Effector memory CD4-positive, alpha-beta T cell (primary cell): ENCODE data around the gene PPP3CA.
"Not testable (repeated sequence)": the region's sequence is repeated elsewhere in the genome, so short reads cannot be mapped to it uniquely, and the experiment has no call there.

Experiments used
- DNase-seq, 3 donors: peaks; one replicate each; pipeline ENCODE4 v3.0.0-alpha.2; 2020
- H3K27ac ChIP-seq: 2 replicates; pipeline ENCODE4 v1.7.0; 2013; ENCODE audit warnings: mild to moderate bottlenecking, low read length, moderate library complexity; ENCODE audit not compliant: insufficient read depth, poor library complexity, severe bottlenecking
- H3K27me3 ChIP-seq: replicated peaks from 2 replicates; pipeline ENCODE4 v1.7.0; 2013; ENCODE audit warnings: mild to moderate bottlenecking, low read length; ENCODE audit not compliant: insufficient read depth, control insufficient read depth, poor library complexity, severe bottlenecking
- H3K36me3 ChIP-seq: 2 replicates; pipeline ENCODE4 v1.7.0; 2013; ENCODE audit warnings: mild to moderate bottlenecking, low read length, moderate library complexity; ENCODE audit not compliant: control insufficient read depth, insufficient read depth
- H3K4me1 ChIP-seq: 2 replicates; pipeline ENCODE4 v1.7.0; 2013; ENCODE audit warnings: low read length, mild to moderate bottlenecking; ENCODE audit not compliant: control insufficient read depth, insufficient read depth, poor library complexity, severe bottlenecking
- H3K4me3 ChIP-seq: 2 replicates; pipeline ENCODE4 v1.7.0; 2013; ENCODE audit warnings: low read length, low read depth, mild to moderate bottlenecking; ENCODE audit not compliant: insufficient read depth, poor library complexity, severe bottlenecking
- H3K9me3 ChIP-seq: 2 replicates; pipeline ENCODE4 v1.7.0; 2013; ENCODE audit warnings: mild to moderate bottlenecking, low read length, moderate library complexity; ENCODE audit not compliant: control insufficient read depth

PPP3CA gene

DNA sequence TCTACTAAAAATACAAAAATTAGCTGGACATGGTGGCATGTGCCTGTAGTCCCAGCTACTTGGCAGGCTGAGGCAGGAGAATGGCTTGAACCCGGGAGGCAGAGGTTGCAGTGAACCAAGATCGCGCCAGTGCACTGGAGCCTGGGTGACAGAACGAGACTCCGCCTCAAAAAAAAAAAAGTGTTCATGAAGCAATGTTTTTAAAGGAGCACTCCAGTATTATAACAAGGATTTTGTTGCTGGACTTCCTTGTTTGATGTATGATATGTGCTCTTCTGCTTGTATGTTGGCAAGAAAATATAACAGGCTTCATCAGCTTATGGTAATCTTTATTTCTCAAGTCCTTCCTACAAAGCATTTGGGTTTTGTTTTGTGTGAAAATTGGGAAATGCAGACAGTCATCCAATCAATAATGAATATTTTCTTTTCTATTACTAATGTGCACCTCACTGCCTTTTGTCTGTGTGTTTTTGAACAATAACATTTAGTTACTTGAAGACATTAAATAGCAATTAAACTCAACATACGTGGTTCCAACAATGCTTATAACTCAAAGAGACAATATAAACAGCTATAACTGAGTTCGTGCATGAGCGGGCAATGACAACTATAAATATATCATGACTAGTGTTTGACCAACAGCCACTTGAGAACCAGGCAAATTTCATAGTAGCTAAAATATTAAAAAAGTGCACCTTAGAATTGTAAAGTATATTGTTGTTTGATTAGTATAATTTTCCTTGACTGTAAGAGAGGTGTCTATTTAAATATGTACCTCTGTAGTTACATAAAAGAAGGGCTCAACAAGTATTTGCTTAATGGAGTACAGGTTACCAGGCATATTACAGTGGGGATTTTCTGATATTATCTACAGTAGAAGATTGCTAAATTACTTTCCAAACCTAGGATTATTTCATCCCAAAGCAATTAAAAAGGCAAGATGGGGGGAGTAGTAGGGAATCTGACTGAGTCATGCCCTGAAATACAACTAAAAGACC is 210.7 kb downstream of the PPP3CA start:
- H3K36me3 ChIP-seq = no peaks in the 10 kb centered on the region
- H3K27ac ChIP-seq = no peak overlapping the region
- H3K9me3 ChIP-seq = no peaks in the 10 kb centered on the region
- no peak for DNase-seq
- no peak overlapping the region for H3K4me3 ChIP-seq
- no peaks in the 10 kb centered on the region for H3K27me3 ChIP-seq
- H3K4me1 ChIP-seq = no peaks in the 10 kb centered on the region

DNA sequence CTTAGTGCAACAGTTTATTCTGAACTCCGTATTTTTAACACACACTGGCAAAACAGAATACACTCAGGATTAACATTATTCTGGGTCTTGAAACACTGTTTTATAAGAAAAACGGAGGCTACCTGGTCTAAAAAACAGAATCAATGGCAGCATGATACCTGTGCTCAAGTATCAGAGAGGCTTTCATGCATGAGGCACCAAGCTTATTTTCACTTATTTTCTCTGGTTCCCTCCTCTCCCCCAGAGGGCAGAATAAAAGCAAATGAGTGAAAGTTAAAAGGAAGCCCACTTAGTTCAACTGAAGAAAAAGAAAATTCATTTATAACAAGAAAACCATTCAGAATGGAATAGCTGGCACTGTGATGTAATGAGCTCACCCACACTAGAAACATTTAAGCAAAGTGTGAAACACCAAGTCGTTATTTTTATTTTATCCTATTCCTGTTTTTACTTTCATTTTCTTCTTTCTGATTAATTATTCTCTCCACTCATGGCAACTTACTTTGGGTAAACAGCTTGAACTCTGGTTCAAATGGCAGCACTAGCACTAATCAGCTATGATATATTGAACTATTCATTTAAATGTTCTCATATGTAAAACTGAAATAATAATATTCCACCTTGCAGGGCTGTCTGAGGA is 211.8 kb downstream of the PPP3CA start:
- no peaks in the 10 kb centered on the region for H3K4me1 ChIP-seq
- DNase-seq = no peak
- no peaks in the 10 kb centered on the region for H3K36me3 ChIP-seq
- H3K27me3 ChIP-seq = no peaks in the 10 kb centered on the region
- H3K27ac ChIP-seq = no peak overlapping the region
- H3K4me3 ChIP-seq = no peak overlapping the region
- H3K9me3 ChIP-seq = no peaks in the 10 kb centered on the region

DNA sequence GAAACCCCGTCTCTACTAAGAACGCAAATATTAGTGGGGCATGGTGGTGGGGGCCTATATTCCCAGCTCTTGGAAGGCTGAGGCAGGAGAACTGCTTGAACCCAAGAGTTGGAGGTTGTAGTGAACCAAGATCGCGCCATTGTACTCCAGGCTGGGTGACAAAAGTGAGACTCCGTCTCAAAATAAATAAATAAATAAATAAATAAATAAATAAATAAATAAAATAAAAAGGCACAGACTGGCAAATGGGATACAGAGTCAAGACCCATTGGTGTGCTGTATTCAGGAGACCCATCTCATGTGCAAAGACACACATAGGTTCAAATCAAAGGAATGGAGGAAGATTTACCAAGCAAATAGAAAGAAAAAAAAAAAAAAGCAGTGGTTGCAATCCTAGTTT is 216.3 kb downstream of the PPP3CA start:
- not testable (repeated sequence) for H3K27me3 ChIP-seq, H3K9me3 ChIP-seq, H3K36me3 ChIP-seq, H3K27ac ChIP-seq, H3K4me1 ChIP-seq, H3K4me3 ChIP-seq, DNase-seq

DNA sequence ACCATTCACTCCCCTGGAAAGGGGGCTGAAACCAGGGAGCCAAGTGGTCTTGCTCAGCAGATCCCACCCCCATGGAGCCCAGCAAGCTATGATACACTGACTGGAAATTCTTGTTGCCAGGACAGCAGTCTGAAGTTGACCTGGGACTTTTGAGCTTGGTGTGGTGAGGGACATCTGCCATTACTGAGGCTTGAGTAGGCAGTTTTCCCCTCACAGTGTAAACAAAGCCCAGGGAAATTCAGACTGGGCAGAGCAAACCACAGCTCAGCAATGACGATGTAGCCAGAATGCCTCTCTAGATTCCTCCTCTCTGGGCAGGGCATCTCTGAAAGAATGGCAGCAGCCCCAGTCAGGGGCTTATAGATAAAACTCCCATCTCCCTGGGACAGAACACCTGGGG is 218.4 kb downstream of the PPP3CA start:
- not testable (repeated sequence) for H3K4me3 ChIP-seq, H3K4me1 ChIP-seq, H3K36me3 ChIP-seq, H3K27ac ChIP-seq, DNase-seq, H3K27me3 ChIP-seq, H3K9me3 ChIP-seq

DNA sequence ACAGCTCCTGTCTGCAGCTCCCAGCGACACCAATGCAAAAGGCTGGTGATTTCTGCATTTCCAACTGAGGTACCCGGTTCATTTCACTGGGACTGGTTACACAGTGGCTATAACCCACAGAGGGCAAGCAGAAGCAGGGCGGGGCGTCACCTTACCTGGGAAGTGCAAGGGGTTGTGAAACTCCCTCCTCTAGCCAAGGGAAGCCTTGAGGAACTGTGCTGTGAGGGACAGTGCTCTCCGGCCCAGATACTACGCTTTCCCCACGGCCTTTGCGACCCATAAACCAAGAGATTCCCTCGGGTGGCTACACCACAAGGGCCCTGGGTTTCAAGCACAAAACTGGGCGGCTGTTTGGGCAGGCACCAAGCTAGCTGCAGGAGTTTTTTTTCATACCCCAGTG is 218.9 kb downstream of the PPP3CA start:
- H3K36me3 ChIP-seq = no peaks in the 10 kb centered on the region
- no peaks in the 10 kb centered on the region for H3K9me3 ChIP-seq
- H3K27ac ChIP-seq = no peak overlapping the region
- H3K27me3 ChIP-seq = no peaks in the 10 kb centered on the region
- DNase-seq = no peak
- H3K4me3 ChIP-seq = no peak overlapping the region
- no peaks in the 10 kb centered on the region for H3K4me1 ChIP-seq

DNA sequence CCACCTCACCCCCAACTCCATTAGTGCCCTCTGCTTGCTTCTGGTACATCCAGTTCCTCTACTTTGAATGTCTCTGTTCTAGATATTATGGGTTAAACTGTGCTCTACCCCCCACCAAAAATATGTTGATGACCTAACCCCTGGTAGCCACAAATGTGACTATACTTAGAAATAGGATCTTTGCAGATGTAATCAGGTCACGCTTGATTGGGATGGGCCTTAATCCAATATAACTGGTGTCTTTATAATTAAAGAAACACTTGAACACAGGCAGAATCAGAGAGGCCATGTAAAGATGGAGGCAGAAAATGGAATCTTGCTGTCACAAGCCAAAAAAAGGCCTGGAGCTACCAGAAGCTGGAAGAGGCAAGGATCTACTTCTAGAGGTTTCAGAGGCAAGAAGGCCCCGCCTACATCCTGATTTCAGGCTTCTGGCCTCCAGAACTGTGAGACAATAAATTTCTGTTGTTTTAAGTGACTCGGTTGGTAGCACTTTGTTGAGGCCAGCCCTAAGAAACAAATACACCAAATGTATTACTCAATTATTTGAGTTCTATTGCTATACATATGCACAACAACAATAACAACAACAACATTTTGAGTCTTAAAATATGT is 220.0 kb downstream of the PPP3CA start:
- Histone ChIP-seq H3K4me1 (no peaks in the 10 kb centered on the region), H3K9me3 (no peaks in the 10 kb centered on the region), H3K4me3 (no peak overlapping the region), H3K27ac (no peak overlapping the region), H3K36me3 (no peaks in the 10 kb centered on the region), H3K27me3 (no peaks in the 10 kb centered on the region)
- no peak for DNase-seq

DNA sequence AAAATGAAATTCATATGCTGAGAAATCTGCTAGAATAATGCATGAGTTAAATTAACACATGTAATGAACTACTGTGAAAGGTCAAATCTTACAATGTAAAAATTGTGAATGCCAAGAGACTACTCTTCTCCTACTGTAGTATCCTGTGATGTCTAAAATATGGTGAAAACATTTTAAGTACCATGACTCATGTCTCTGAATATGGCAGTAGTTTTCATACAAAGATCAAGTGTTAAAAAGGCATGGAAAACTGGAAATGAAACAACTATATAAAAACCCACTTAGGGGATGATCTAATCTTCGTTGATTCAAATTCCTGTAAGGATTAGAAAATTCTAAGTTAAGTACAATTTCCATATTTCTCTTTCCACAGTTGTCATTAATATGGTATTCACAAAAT is 221.3 kb downstream of the PPP3CA start:
- H3K4me1 ChIP-seq = no peaks in the 10 kb centered on the region
- no peaks in the 10 kb centered on the region for H3K27me3 ChIP-seq
- no peaks in the 10 kb centered on the region for H3K36me3 ChIP-seq
- no peak overlapping the region for H3K4me3 ChIP-seq
- H3K27ac ChIP-seq = no peak overlapping the region
- no peaks in the 10 kb centered on the region for H3K9me3 ChIP-seq
- DNase-seq = no peak

DNA sequence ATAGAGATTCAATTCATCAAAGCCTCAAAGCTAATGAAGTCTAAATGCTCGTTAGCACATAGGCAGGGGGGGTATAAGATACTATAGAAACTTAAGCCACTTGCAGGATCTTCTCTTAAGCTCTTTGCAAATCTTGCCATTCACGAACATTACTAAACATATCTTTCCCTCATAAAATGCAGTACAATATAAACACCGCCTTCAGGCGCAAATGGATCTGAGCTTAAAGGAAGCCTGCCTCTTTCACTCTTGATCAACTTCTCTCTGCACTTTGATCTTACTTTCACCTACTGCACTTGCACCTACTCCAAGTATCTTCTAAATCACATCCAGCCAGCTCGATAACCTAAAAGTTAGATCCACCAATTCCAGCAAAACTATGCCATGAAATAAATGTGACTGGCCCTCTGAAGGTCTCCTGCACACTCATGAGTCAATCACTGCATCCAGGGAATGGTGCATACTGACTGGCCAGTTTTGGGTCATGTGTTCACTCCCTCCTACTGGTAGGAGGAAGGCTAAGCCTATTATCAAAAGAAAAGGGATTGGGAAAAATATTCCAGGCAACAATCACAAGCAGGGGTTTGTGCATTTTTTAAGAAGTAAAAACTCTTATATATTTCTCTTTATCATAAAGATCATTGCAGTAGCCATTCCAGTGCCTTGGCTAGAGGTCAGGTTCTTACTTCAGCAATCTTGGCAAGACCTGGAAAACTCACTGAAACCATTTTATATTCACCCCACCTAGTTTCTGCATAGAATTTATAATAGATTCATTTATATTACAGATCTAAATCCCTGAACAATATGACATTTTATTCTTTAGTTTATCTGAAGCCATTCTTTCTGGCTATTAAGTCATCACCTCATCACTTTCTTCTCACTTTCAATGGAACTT is 222.0 kb downstream of the PPP3CA start:
- H3K36me3 ChIP-seq = no peaks in the 10 kb centered on the region
- no peaks in the 10 kb centered on the region for H3K27me3 ChIP-seq
- DNase-seq = no peak
- H3K9me3 ChIP-seq = no peaks in the 10 kb centered on the region
- no peak overlapping the region for H3K27ac ChIP-seq
- H3K4me3 ChIP-seq = no peak overlapping the region
- H3K4me1 ChIP-seq = no peaks in the 10 kb centered on the region

DNA sequence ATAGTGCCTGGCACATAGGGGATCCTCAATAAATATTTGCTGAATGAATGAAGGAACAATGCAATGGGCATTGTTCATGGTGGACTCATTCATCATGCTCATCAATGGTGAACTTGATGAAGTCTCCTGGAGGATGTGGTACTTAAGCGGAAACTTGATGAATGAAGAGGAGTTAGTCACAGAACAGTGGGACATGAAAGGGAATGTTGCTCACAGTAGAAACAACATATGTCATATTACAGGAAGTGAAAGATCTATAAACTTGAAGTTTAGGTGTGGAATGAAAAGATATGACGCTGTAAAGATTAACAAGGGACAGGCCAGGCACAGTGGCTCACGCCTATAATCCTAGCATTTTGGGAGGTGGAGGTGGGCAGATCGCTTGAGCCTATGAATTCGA is 224.1 kb downstream of the PPP3CA start:
- Histone ChIP-seq H3K27me3 (no peaks in the 10 kb centered on the region), H3K9me3 (no peaks in the 10 kb centered on the region), H3K36me3 (no peaks in the 10 kb centered on the region), H3K27ac (no peak overlapping the region), H3K4me3 (no peak overlapping the region), H3K4me1 (no peaks in the 10 kb centered on the region)
- no peak for DNase-seq
